Stomach smooth muscle (tissue), 2 donors: Measurements from ENCODE around the gene RAET1G.

Experiments used
- H3K27ac ChIP-seq: one replicate; pipeline ENCODE4 v1.7.0; 2013; ENCODE audit warnings: mild to moderate bottlenecking, low read length, inconsistent platforms
- H3K27me3 ChIP-seq, 2 donors: one replicate each; pipeline ENCODE4 v1.7.0; 2013; ENCODE audit warnings: low read length in 2 of 2; ENCODE audit not compliant: insufficient read depth in 2 of 2, control insufficient read depth in 1 of 2
- H3K36me3 ChIP-seq, 2 donors: one replicate each; pipeline ENCODE4 v1.7.0; 2013; ENCODE audit warnings: low read length in 2 of 2; ENCODE audit not compliant: control insufficient read depth in 2 of 2, insufficient read depth in 2 of 2
- H3K4me1 ChIP-seq: one replicate; pipeline ENCODE4 v1.7.0; 2013; ENCODE audit warnings: low read length; ENCODE audit not compliant: control insufficient read depth, insufficient read depth
- H3K4me3 ChIP-seq, 2 donors: one replicate each; pipeline ENCODE4 v1.7.0; 2013; ENCODE audit warnings: low read length in 2 of 2
- H3K9ac ChIP-seq, 2 donors: one replicate each; pipeline ENCODE4 v1.7.0; 2013; ENCODE audit warnings: low read length in 2 of 2, mild to moderate bottlenecking in 1 of 2
- H3K9me3 ChIP-seq, 2 donors: one replicate each; pipeline ENCODE4 v1.7.0; 2013; ENCODE audit warnings: low read length in 2 of 2; ENCODE audit not compliant: control insufficient read depth in 2 of 2
- donor health status: healthy.
- donor health status: Pancreatic carcinoma.

Gene RAET1G

GRCh38 chr6:149881860-149882259, 41.1 kb downstream of the RAET1G start:
- no peak overlapping the region for H3K27ac ChIP-seq
- no peaks in the 10 kb centered on the region for H3K36me3 ChIP-seq
- no peaks in the 10 kb centered on the region for H3K9me3 ChIP-seq
- H3K4me1 ChIP-seq: no peaks in the 10 kb centered on the region
- H3K9ac ChIP-seq: no peak overlapping the region
- H3K27me3 ChIP-seq: no peaks in the 10 kb centered on the region
- H3K4me3 ChIP-seq: no peak overlapping the region

- Histone ChIP-seq H3K36me3 (no peaks in the 10 kb centered on the region), H3K27ac (no peak overlapping the region), H3K9ac (no peak overlapping the region), H3K4me1 (no peaks in the 10 kb centered on the region), H3K27me3 (peaks cover 0 to 3% of the 10 kb centered on the region in 2 donors), H3K9me3 (no peaks in the 10 kb centered on the region), H3K4me3 (no peak overlapping the region)
Measured at GRCh38 chr6:149881066-149881766, 41.7 kb downstream of the RAET1G start.

- Histone ChIP-seq H3K27ac (no peak overlapping the region), H3K27me3 (peaks cover 0 to 3% of the 10 kb centered on the region in 2 donors), H3K36me3 (no peaks in the 10 kb centered on the region), H3K9me3 (no peaks in the 10 kb centered on the region), H3K9ac (no peak overlapping the region), H3K4me3 (no peak overlapping the region), H3K4me1 (no peaks in the 10 kb centered on the region)
Measured at GRCh38 chr6:149877659-149878058, 45.3 kb downstream of the RAET1G start.

DNA sequence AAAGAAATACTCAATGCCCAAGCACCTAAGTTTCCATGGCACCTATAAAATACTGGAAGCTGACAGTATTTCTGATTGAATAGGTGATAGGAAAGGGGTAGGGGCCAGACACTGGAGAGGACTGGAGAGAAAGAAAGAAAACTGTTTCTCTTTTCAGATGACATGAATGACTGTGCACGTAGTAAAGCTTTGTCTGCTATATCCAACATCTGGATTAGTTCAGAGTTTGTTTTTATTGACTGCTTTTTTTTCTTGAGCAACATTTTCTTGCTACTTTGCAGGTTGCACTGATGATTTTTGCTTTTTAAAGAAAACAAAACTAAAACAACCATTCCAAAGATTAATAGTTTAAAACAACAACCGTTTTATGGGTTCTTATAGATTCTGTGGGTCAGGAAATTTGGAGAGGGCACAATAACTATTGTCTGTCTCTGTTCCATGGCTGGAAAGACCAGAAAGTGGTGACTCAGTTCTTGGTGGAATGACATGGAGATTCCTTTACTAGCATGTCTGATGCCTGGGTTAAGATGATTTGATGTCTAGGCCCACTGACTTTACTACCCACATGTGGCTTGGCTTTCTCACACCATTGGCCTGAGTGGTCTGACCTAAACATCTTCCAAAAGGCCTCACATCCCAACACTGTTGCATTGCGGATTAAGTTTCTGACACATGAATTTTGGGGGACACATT, 46.5 kb downstream of the RAET1G start:
- Histone ChIP-seq H3K9ac (no peak overlapping the region), H3K27ac (no peak overlapping the region)

GRCh38 chr6:149872233-149872632, 50.7 kb downstream of the RAET1G start:
- Histone ChIP-seq H3K36me3 (no peaks in the 10 kb centered on the region), H3K4me1 (no peaks in the 10 kb centered on the region), H3K9me3 (no peaks in the 10 kb centered on the region), H3K27ac (no peak overlapping the region), H3K9ac (no peak overlapping the region), H3K27me3 (peaks cover 0 to 3% of the 10 kb centered on the region in 2 donors), H3K4me3 (no peak overlapping the region)

More for the DNA sequence above, 46.5 kb downstream of the RAET1G start:
- H3K4me3 ChIP-seq: no peak overlapping the region
- H3K4me1 ChIP-seq: no peaks in the 10 kb centered on the region
- H3K27me3 ChIP-seq: peaks cover 0 to 3% of the 10 kb centered on the region in 2 donors
- no peaks in the 10 kb centered on the region for H3K36me3 ChIP-seq
- no peaks in the 10 kb centered on the region for H3K9me3 ChIP-seq

DNA sequence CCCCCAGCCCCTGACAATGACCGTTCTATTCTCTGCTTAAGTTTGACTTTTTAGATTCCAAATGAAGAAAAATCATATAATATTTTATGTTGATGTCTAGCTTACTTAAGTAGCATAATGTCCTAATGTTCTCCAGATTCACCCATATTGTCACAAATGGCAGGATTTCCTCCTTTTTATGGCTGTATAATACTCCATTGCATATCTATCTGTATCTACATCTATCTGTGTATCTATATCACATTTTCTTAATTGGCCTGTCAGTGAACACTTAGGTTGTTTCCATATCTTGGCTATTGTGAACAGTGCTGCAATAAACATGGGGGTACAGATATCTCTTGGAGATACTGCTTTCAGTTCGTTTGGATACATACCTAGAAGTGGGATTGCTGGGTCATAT, 51.7 kb downstream of the RAET1G start:
- H3K36me3 ChIP-seq: no peaks in the 10 kb centered on the region
- H3K4me3 ChIP-seq: no peak overlapping the region
- H3K9me3 ChIP-seq: no peaks in the 10 kb centered on the region
- H3K4me1 ChIP-seq: no peaks in the 10 kb centered on the region
- no peak overlapping the region for H3K9ac ChIP-seq
- H3K27ac ChIP-seq: no peak overlapping the region
- no peaks in the 10 kb centered on the region for H3K27me3 ChIP-seq

GRCh38 chr6:149869275-149869892, 53.5 kb downstream of the RAET1G start:
- Histone ChIP-seq H3K27ac (no peak overlapping the region), H3K4me3 (no peak overlapping the region), H3K9me3 (no peaks in the 10 kb centered on the region), H3K27me3 (no peaks in the 10 kb centered on the region), H3K4me1 (peaks cover 2% of the 10 kb centered on the region), H3K36me3 (no peaks in the 10 kb centered on the region), H3K9ac (no peak overlapping the region)

GRCh38 chr6:149867876-149868640, 54.9 kb downstream of the RAET1G start:
- H3K9me3 ChIP-seq: no peaks in the 10 kb centered on the region
- no peak overlapping the region for H3K4me3 ChIP-seq
- no peaks in the 10 kb centered on the region for H3K36me3 ChIP-seq
- H3K4me1 ChIP-seq: peaks cover 6% of the 10 kb centered on the region
- H3K27me3 ChIP-seq: no peaks in the 10 kb centered on the region
- no peak overlapping the region for H3K9ac ChIP-seq
- no peak overlapping the region for H3K27ac ChIP-seq
